IMR-90 (cell line): Measurements from ENCODE around the gene GPR35. TPM values are rescaled to one million over a fixed set of nuclear protein-coding genes. Genes with fewer than 3 reads are reported as not detected.

Experiments
- ATAC-seq: fragments of 200-7000 bp; cut with Tn5 transposase; 2 replicates; pipeline ENCODE4 v1.9.1; 2020; ENCODE audit warnings: low read depth, mild to moderate bottlenecking, moderate library complexity
- BruUV-seq: library from RNA; stranded (reverse); fragments of 400-500 nt; replicated peaks from 2 replicates; lab custom pipeline; 2021; lab: Mats Ljungman, UMichigan
- CTCF ChIA-PET: fragments of 300-600 bp; formaldehyde crosslinking; extraction: SDS; loops from one replicate; lab custom pipeline; 2021; ENCODE audit warnings: antibody characterized with exemption; lab: Yijun Ruan, JAX
- POLR2A ChIA-PET: fragments of 300-600 bp; sonication (Branson Sonifier 250); formaldehyde crosslinking; loops from one replicate; lab custom pipeline; 2022; ENCODE audit warnings: antibody characterized with exemption; ENCODE audit not compliant: unreplicated experiment; lab: Charles Lee
- DNase-seq: peaks from one replicate; pipeline ENCODE4 v3.0.0; 2013
- H2AFZ ChIP-seq: replicated peaks from 2 replicates; pipeline ENCODE3; 2013; ENCODE audit warnings: low read length, mild to moderate bottlenecking; ENCODE audit not compliant: poor library complexity
- H2AK5ac ChIP-seq: 2 replicates; pipeline ENCODE4 v1.6.1; 2013; ENCODE audit warnings: low read depth, low read length, inconsistent platforms
- H2AK9ac ChIP-seq: replicated peaks from 2 replicates; pipeline ENCODE3; 2013; ENCODE audit warnings: mild to moderate bottlenecking, low read depth, low read length, moderate library complexity; ENCODE audit not compliant: poor library complexity
- H2BK120ac ChIP-seq: 2 replicates; pipeline ENCODE4 v1.6.1; 2013; ENCODE audit warnings: low read depth, low read length, inconsistent platforms
- H2BK15ac ChIP-seq: 3 replicates; pipeline ENCODE4 v1.6.1; 2013; ENCODE audit warnings: low read depth, low read length, inconsistent platforms
- H2BK20ac ChIP-seq: 2 replicates; pipeline ENCODE4 v1.6.1; 2013; ENCODE audit warnings: low read depth, mild to moderate bottlenecking, inconsistent platforms, low read length, moderate library complexity
- H2BK5ac ChIP-seq: 2 replicates; pipeline ENCODE4 v1.6.1; 2013; ENCODE audit warnings: mild to moderate bottlenecking, low read depth, low read length, inconsistent platforms; ENCODE audit not compliant: poor library complexity, severe bottlenecking
- H3K14ac ChIP-seq: replicated peaks from 2 replicates; pipeline ENCODE4 v1.6.1; 2013; ENCODE audit warnings: low read depth, low read length, inconsistent platforms
- H3K18ac ChIP-seq: 2 replicates; pipeline ENCODE4 v1.6.1; 2013; ENCODE audit warnings: low read depth, low read length, control low read depth
- H3K23ac ChIP-seq: 2 replicates; pipeline ENCODE4 v1.6.1; 2013; ENCODE audit warnings: low read depth, low read length, inconsistent platforms
- H3K27ac ChIP-seq: 2 replicates; pipeline ENCODE4 v1.5.1; 2013; ENCODE audit warnings: mild to moderate bottlenecking, control low read depth, low read length; ENCODE audit not compliant: insufficient read depth
- H3K27me3 ChIP-seq: 2 replicates; pipeline ENCODE4 v1.6.1; 2013; ENCODE audit warnings: low read length; ENCODE audit not compliant: control insufficient read depth, insufficient read depth
- H3K36me3 ChIP-seq: 2 replicates; pipeline ENCODE4 v1.6.1; 2013; ENCODE audit warnings: low read length, mixed read lengths; ENCODE audit not compliant: control insufficient read depth, insufficient read depth
- H3K4ac ChIP-seq: 2 replicates; pipeline ENCODE4 v1.6.1; 2013; ENCODE audit warnings: low read depth, low read length, inconsistent platforms
- H3K4me1 ChIP-seq: 2 replicates; pipeline ENCODE4 v1.6.1; 2013; ENCODE audit warnings: low read length, mixed read lengths; ENCODE audit not compliant: control insufficient read depth, insufficient read depth
- H3K4me2 ChIP-seq: 2 replicates; pipeline ENCODE4 v1.6.1; 2013; ENCODE audit warnings: low read depth, mild to moderate bottlenecking, control low read depth, low read length, moderate library complexity
- H3K4me3 ChIP-seq: 2 replicates; pipeline ENCODE4 v1.5.1; 2013; ENCODE audit warnings: low read depth, mild to moderate bottlenecking, control low read depth, low read length, moderate library complexity; ENCODE audit not compliant: insufficient read depth
- H3K56ac ChIP-seq: 2 replicates; pipeline ENCODE4 v1.6.1; 2013; ENCODE audit warnings: low read length, inconsistent platforms; ENCODE audit not compliant: insufficient read depth; ENCODE audit errors: extremely low read depth
- H3K79me1 ChIP-seq, 2 experiments: 2 replicates each; pipeline ENCODE4 v1.6.1; 2013; ENCODE audit warnings: low read length in 2 of 2, inconsistent platforms in 1 of 2, low read depth in 1 of 2
- H3K9ac ChIP-seq: 2 replicates; pipeline ENCODE4 v1.6.1; 2013; ENCODE audit warnings: low read depth, low read length, control low read depth
- H3K9me1 ChIP-seq: 2 replicates; pipeline ENCODE4 v1.6.1; 2013; ENCODE audit warnings: low read length, inconsistent platforms; ENCODE audit not compliant: insufficient read depth
- H3K9me3 ChIP-seq: 2 replicates; pipeline ENCODE4 v1.6.1; 2013; ENCODE audit warnings: low read length; ENCODE audit not compliant: control insufficient read depth, insufficient read depth
- H4K20me1 ChIP-seq: 2 replicates; pipeline ENCODE4 v1.6.1; 2013; ENCODE audit warnings: low read length, inconsistent platforms; ENCODE audit not compliant: insufficient read depth
- H4K5ac ChIP-seq: 2 replicates; pipeline ENCODE4 v1.6.1; 2013; ENCODE audit warnings: mild to moderate bottlenecking, low read depth, low read length, control low read depth
- H4K8ac ChIP-seq, 2 experiments: 2 replicates each; pipeline ENCODE4 v1.6.1; 2013; ENCODE audit warnings: low read depth in 2 of 2, low read length in 2 of 2, control low read depth in 1 of 2, inconsistent platforms in 1 of 2
- H4K91ac ChIP-seq: 2 replicates; pipeline ENCODE4 v1.6.1; 2013; ENCODE audit warnings: low read depth, low read length, inconsistent platforms; ENCODE audit not compliant: insufficient read depth
- BHLHE40 ChIP-seq: fragments of 150-350 bp; IDR thresholded peaks from 2 replicates; pipeline ENCODE4 v1.6.1; 2016; ENCODE audit warnings: mild to moderate bottlenecking, low read depth, low read length
- CHD1 ChIP-seq: IDR thresholded peaks from 2 replicates; pipeline ENCODE4 v1.6.1; 2012; ENCODE audit warnings: low read depth, low read length, improper control_type of control experiment
- CTCF ChIP-seq: conservative IDR thresholded peaks from 2 replicates; pipeline ENCODE4 v1.5.1; 2012; ENCODE audit warnings: mild to moderate bottlenecking, low read depth, low read length, improper control_type of control experiment
- ELK1 ChIP-seq: fragments of 150-350 bp; IDR thresholded peaks from 2 replicates; pipeline ENCODE4 v1.6.1; 2016; ENCODE audit warnings: low read depth, mild to moderate bottlenecking, low read length, moderate library complexity, borderline replicate concordance
- FOS ChIP-seq: fragments of 150-350 bp; IDR thresholded peaks from 2 replicates; pipeline ENCODE4 v1.6.1; 2016; ENCODE audit warnings: low read depth, low read length
- NFE2L2 ChIP-seq: fragments of 150-350 bp; IDR thresholded peaks from 2 replicates; pipeline ENCODE4 v1.6.1; 2016; ENCODE audit warnings: low read depth, mild to moderate bottlenecking, low read length
- POLR2A ChIP-seq: IDR thresholded peaks from 2 replicates; pipeline ENCODE4 v1.6.1; 2012; ENCODE audit warnings: mild to moderate bottlenecking, low read depth, low read length
- RAD21 ChIP-seq: IDR thresholded peaks from 2 replicates; pipeline ENCODE4 v1.6.1; 2012; ENCODE audit warnings: low read length, improper control_type of control experiment
- RCOR1 ChIP-seq: IDR thresholded peaks from 2 replicates; pipeline ENCODE4 v1.6.1; 2012; ENCODE audit warnings: mild to moderate bottlenecking, low read length, improper control_type of control experiment; ENCODE audit not compliant: insufficient replicate concordance
- RFX5 ChIP-seq: IDR thresholded peaks from 2 replicates; pipeline ENCODE4 v1.8.0; 2012; ENCODE audit warnings: low read depth, mild to moderate bottlenecking, low read length, moderate library complexity
- SMC3 ChIP-seq: fragments of 150-350 bp; IDR thresholded peaks from 2 replicates; pipeline ENCODE4 v1.6.1; 2016; ENCODE audit warnings: low read depth, mild to moderate bottlenecking, antibody characterized with exemption, low read length, moderate library complexity
- USF2 ChIP-seq: fragments of 150-350 bp; IDR thresholded peaks from 2 replicates; pipeline ENCODE4 v1.6.1; 2017; ENCODE audit warnings: mild to moderate bottlenecking, antibody characterized with exemption, low read length, low read depth
- WGBS, 2 experiments: methylation state at CpG; one replicate each; pipeline versions ENCODE4 v1.1.5 to v1.1.7; 2013; ENCODE audit warnings: missing lambda C conversion rate in 2 of 2; ENCODE audit not compliant: insufficient read length in 1 of 2; ENCODE audit errors: extremely low coverage in 2 of 2; 5-methylcytosine and 5-hydroxymethylcytosine counted together
- dilution Hi-C: fragments of 300-500 bp; cut with HindIII; formaldehyde crosslinking; loops from one replicate; pipeline ENCODE4 v1.14.3; 2018; ENCODE audit warnings: low sequenced_read_pairs; ENCODE audit not compliant: unreplicated experiment
- in situ Hi-C: fragments of 300-500 bp; cut with MboI; formaldehyde crosslinking; loops from 3 replicates; pipeline ENCODE4 v1.14.3; 2019; ENCODE audit warnings: low sequenced_read_pairs, inconsistent platforms, mixed read lengths
- intact Hi-C: fragments of 100-400 bp; cut with micrococcal nuclease; formaldehyde crosslinking; loops from 2 replicates; pipeline ENCODE4 v1.10.0; 2022
- polyA plus RNA-seq, 3 experiments: library from polyadenylated mRNA; depleted of rRNA; stranded (reverse); fragments of >200 nt; gene quantifications; 2 replicates each; pipeline ENCODE4 v1.2.3, GENCODE V29; 2012; ENCODE audit warnings: low replicate concordance in 1 of 3
- total RNA-seq: library from RNA; depleted of rRNA; stranded (reverse); fragments of >200 nt; gene quantifications from 2 replicates; pipeline ENCODE4 v1.2.3, GENCODE V29; 2012

GPR35 gene
- total and polyA plus RNA-seq, 2 of the 4 experiments (the other 2 are of a cell fraction) = 0.31 TPM; not detected in 1

- Histone ChIP-seq H3K4me1 (no peaks in the 10 kb centered on the region), H3K23ac (no peak overlapping the region), H2BK20ac (no peak overlapping the region), H2BK5ac (no peak overlapping the region), H2AK5ac (no peak overlapping the region), H2AFZ (no peak overlapping the region), H3K4ac (no peak overlapping the region), H4K20me1 (no peaks in the 10 kb centered on the region; the same call in 1 of the 2 replicates), H3K27me3 (no peaks in the 10 kb centered on the region), H3K36me3 (peaks cover 30% of the 10 kb centered on the region), H2AK9ac (no peak overlapping the region), H3K56ac (no peak overlapping the region), H3K18ac (no peak overlapping the region), H3K4me2 (no peak overlapping the region), H3K79me1 (peaks cover 0 to 17% of the 10 kb centered on the region in 2 experiments; a peak in 2 of 4 replicates), H4K5ac (no peak overlapping the region), H3K14ac (no peak overlapping the region), H3K9me3 (no peaks in the 10 kb centered on the region), H4K91ac (no peak overlapping the region), H3K9me1 (no peaks in the 10 kb centered on the region), H2BK120ac (no peak overlapping the region), H3K27ac (no peak overlapping the region), H4K8ac (no peak overlapping the region), H3K9ac (no peak overlapping the region), H3K4me3 (no peak overlapping the region), H2BK15ac (no peak overlapping the region)
- ChIA-PET POLR2A (no interaction called here), CTCF (no interaction called here)
- TF ChIP-seq CTCF (no peak), ELK1 (no peak), USF2 (no peak), CHD1 (no peak), NFE2L2 (no peak), RCOR1 (no peak), RFX5 (no peak), SMC3 (no peak), FOS (no peak), BHLHE40 (no peak), POLR2A (no peak), RAD21 (no peak)
- WGBS, 2 experiments = 84% methylated on average over 5 of the region's 17 CpGs; no CpG with 5 or more reads in 1 of the 2 experiments
- BruUV-seq = no TSS peak
- DNase-seq (no peak), ATAC-seq (no peak)
- dilution Hi-C loops = no loop called here
- intact Hi-C loops = no loop called here
- in situ Hi-C loops = no loop called here
Observed at GRCh38 chr2:240596080-240596460, 29.2 kb upstream of the GPR35 start.
